ENCODE measurements around the gene MFRP.

- TF ChIP-seq CTCF (IDR thresholded peaks at IDR 0.05) (no peak), POLR2A (IDR thresholded peaks at IDR 0.05) (no peak)
These were observed 22.8 kb upstream of the MFRP start for GRCh38 chr11:119369132-119369925.
